ENCODE data around the gene INAVA.

The INAVA gene

GRCh38 chr1:200905411-200906052 lies 10.8 kb downstream of the INAVA start:
- TF ChIP-seq NFIC (IDR thresholded peaks at IDR 0.05) (no peak), TAF1 (IDR thresholded peaks at IDR 0.05; ENCODE audit: low read depth) (no peak), FOXM1 (IDR thresholded peaks at IDR 0.05; ENCODE audit: borderline replicate concordance, low read depth) (no peak), RAD21 (IDR thresholded peaks at IDR 0.05; ENCODE audit: low read depth) (no peak), YY1 (IDR thresholded peaks at IDR 0.05; ENCODE audit: low read depth) (no peak), TEAD4 (IDR thresholded peaks at IDR 0.05) (no peak), CEBPB (IDR thresholded peaks at IDR 0.05) (no peak), EP300 (IDR thresholded peaks at IDR 0.05; ENCODE audit: borderline replicate concordance) (no peak), CREB1 (IDR thresholded peaks at IDR 0.05; ENCODE audit: low read depth) (no peak)
- TF ChIP-seq, protein P1, sequence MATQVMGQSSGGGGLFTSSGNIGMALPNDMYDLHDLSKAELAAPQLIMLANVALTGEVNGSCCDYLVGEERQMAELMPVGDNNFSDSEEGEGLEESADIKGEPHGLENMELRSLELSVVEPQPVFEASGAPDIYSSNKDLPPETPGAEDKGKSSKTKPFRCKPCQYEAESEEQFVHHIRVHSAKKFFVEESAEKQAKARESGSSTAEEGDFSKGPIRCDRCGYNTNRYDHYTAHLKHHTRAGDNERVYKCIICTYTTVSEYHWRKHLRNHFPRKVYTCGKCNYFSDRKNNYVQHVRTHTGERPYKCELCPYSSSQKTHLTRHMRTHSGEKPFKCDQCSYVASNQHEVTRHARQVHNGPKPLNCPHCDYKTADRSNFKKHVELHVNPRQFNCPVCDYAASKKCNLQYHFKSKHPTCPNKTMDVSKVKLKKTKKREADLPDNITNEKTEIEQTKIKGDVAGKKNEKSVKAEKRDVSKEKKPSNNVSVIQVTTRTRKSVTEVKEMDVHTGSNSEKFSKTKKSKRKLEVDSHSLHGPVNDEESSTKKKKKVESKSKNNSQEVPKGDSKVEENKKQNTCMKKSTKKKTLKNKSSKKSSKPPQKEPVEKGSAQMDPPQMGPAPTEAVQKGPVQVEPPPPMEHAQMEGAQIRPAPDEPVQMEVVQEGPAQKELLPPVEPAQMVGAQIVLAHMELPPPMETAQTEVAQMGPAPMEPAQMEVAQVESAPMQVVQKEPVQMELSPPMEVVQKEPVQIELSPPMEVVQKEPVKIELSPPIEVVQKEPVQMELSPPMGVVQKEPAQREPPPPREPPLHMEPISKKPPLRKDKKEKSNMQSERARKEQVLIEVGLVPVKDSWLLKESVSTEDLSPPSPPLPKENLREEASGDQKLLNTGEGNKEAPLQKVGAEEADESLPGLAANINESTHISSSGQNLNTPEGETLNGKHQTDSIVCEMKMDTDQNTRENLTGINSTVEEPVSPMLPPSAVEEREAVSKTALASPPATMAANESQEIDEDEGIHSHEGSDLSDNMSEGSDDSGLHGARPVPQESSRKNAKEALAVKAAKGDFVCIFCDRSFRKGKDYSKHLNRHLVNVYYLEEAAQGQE (IDR thresholded peaks at IDR 0.05; ENCODE audit: low read depth): no peak
- TF ChIP-seq, protein P2, sequence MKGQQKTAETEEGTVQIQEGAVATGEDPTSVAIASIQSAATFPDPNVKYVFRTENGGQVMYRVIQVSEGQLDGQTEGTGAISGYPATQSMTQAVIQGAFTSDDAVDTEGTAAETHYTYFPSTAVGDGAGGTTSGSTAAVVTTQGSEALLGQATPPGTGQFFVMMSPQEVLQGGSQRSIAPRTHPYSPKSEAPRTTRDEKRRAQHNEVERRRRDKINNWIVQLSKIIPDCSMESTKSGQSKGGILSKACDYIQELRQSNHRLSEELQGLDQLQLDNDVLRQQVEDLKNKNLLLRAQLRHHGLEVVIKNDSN (IDR thresholded peaks at IDR 0.05): no peak

- TF ChIP-seq EP300 (IDR thresholded peaks at IDR 0.05; ENCODE audit: borderline replicate concordance) (no peak), TEAD4 (IDR thresholded peaks at IDR 0.05) (no peak), EGR1 (IDR thresholded peaks at IDR 0.05) (no peak), FOXM1 (IDR thresholded peaks at IDR 0.05; ENCODE audit: borderline replicate concordance, low read depth) (no peak), YY1 (IDR thresholded peaks at IDR 0.05; ENCODE audit: low read depth) (no peak), MAX (IDR thresholded peaks at IDR 0.05) (no peak), CEBPB (IDR thresholded peaks at IDR 0.05) (no peak), CREB1 (IDR thresholded peaks at IDR 0.05; ENCODE audit: low read depth) (no peak), RAD21 (IDR thresholded peaks at IDR 0.05; ENCODE audit: low read depth) (no peak), ZBTB7A (IDR thresholded peaks at IDR 0.05; ENCODE audit: low read depth) (no peak), TAF1 (IDR thresholded peaks at IDR 0.05; ENCODE audit: low read depth) (no peak), TCF12 (IDR thresholded peaks at IDR 0.05; ENCODE audit: low read depth) (no peak), NFIC (IDR thresholded peaks at IDR 0.05) (no peak)
- TF ChIP-seq, protein P1 (IDR thresholded peaks at IDR 0.05; ENCODE audit: low read depth): no peak
- TF ChIP-seq, protein P2 (IDR thresholded peaks at IDR 0.05): no peak
These were observed 11.8 kb downstream of the INAVA start for GRCh38 chr1:200906491-200906890.

- TF ChIP-seq TCF12 (IDR thresholded peaks at IDR 0.05; ENCODE audit: low read depth) (no peak), CREB1 (IDR thresholded peaks at IDR 0.05; ENCODE audit: low read depth) (no peak), NFIC (IDR thresholded peaks at IDR 0.05) (no peak), CEBPB (IDR thresholded peaks at IDR 0.05) (no peak), FOXM1 (IDR thresholded peaks at IDR 0.05; ENCODE audit: borderline replicate concordance, low read depth) (no peak), TEAD4 (IDR thresholded peaks at IDR 0.05) (no peak), YY1 (IDR thresholded peaks at IDR 0.05; ENCODE audit: low read depth) (no peak)
- TF ChIP-seq, protein P1 (IDR thresholded peaks at IDR 0.05; ENCODE audit: low read depth): no peak
- TF ChIP-seq, protein P2 (IDR thresholded peaks at IDR 0.05): no peak
These were observed 13.0 kb downstream of the INAVA start for GRCh38 chr1:200907611-200908097.
